Measurements from ENCODE around the gene ETV3L. TPM values are rescaled to one million over a fixed set of nuclear protein-coding genes. Genes with fewer than 3 reads are reported as not detected.

Gene ETV3L
- not detected in 2 replicates for total RNA-seq (2014; rRNA removed; shearing (Covaris generic))
- not detected in 2 replicates for polyA plus RNA-seq (2014; cell fraction: nucleus; rRNA removed)

- no peak for DNase-seq (ENCODE audit: extremely low read depth, low read depth)
Measured at GRCh38 chr1:157099633-157100009, at the start of gene ETV3L. ETV3L (minus strand) TSS chr1:157099808; CDS start chr1:157099523, 285 bp downstream.

DNA sequence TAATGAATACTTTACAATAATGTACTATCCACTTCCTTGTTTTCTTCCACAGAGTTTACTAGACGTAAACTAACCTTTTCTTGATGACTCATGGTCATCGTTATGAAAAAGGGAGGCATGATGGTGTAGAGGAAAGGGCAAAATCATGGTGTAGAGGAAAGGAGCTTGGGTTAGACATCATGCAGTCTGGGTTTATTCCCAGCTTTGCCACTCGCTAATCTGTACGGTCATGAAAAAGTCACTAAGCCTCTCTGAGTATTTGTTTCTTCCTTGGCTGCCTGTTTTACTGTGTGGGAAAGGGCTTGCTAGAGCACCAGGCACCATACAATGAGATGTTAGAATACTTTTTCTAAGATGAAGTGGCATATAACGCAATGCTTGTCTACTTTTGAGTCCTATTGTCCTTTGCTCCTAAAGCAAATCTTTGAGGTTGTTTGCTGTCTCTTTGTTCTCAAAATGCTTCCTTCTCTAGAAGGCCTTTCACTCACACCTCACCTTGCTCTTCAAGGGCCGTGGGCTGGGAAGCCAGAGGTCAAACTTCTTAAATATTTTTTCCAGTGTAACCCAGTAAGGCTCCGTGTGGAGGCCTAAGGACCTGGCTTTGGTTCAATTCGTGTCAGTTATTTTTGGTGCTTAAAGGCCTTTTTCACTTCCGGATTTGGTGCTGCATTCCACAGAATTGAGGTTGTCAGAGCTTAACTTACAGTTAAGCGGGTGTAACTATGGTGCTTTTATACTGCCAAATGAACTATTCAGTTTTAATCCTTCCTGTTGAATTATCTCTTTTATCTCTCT lies 48.5 kb upstream of the ETV3L start:
- no peak for DNase-seq (ENCODE audit: extremely low read depth, low read depth)

- no peak for DNase-seq (ENCODE audit: extremely low read depth, low read depth)
Measured at GRCh38 chr1:157147037-157147436, 47.4 kb upstream of the ETV3L start.

DNA sequence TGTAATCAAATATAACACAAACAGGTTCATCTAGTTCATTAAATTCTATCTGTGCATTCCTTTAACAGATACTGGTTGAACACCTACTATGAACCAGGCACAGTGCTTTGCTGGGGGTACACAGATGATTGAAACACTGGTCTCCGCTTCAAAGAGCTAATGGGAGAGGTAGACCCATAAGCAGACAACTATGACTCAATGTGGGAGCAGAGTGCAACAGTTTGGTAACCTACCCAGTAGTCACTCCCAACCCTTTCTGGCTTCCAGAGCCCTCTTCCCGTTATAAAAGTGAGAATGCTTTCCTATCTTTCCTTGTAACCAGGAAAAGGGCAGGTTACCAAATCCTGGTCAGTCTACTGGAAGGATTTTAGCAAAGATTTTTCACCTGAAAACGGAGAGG lies 46.6 kb upstream of the ETV3L start:
- DNase-seq (ENCODE audit: extremely low read depth, low read depth) = no peak

GRCh38 chr1:157145076-157145475 lies 45.5 kb upstream of the ETV3L start:
- DNase-seq (ENCODE audit: extremely low read depth, low read depth) = no peak

DNA sequence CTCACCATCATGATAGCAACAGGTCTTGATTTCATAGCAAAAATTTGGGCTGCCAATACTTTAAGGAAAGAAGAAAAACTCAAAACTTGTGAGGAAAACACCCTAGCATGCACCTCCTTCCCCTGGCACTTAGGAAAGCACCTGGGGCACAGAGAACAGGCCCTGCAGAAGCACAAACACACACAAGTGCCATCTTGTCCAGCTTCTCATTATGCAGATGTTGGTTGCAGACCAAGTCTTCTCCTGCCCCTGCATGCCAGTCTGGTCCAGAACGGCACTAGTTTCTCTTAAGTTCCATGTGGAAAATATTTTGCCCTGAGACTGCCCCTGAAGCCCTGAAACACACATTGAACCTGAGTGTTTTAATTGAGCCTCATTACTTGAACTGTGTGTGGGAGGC lies 44.9 kb upstream of the ETV3L start:
- no peak for DNase-seq (ENCODE audit: extremely low read depth, low read depth)

GRCh38 chr1:157142765-157143423 lies 43.3 kb upstream of the ETV3L start:
- DNase-seq (ENCODE audit: extremely low read depth, low read depth) = no peak

- DNase-seq (ENCODE audit: extremely low read depth, low read depth) = no peak
Measured at GRCh38 chr1:157142201-157142600, 42.6 kb upstream of the ETV3L start.

DNA sequence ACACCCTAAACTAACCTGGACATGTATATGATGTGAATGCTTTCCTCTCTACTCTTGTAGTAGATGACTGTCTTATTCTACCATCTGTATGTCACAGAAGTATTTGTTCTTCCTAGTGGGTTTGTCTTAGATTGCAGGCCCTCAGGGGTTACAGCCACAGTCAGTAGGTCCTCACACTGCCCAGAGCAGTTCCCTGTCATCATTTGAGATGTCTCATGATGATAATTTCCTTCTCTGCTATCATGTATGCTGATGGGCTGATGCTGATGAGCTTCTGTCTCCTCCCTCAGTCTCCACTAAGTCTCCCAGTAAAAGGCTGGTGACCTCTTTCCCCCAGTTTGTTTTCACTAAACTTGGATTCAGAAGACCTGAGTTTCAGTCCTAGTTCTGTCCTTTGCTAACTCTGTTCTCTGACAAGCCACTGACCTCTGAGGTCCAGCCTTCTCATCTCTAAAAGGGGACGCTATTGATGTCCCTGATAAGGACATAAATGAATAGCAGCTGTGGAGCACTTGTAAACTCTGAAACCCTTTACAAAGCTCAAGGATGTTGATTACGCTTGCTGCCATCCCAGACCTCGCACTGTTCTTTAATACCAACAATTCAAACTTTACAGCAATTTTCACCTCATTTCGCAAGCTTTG lies 41.7 kb upstream of the ETV3L start:
- no peak for DNase-seq (ENCODE audit: extremely low read depth, low read depth)

DNA sequence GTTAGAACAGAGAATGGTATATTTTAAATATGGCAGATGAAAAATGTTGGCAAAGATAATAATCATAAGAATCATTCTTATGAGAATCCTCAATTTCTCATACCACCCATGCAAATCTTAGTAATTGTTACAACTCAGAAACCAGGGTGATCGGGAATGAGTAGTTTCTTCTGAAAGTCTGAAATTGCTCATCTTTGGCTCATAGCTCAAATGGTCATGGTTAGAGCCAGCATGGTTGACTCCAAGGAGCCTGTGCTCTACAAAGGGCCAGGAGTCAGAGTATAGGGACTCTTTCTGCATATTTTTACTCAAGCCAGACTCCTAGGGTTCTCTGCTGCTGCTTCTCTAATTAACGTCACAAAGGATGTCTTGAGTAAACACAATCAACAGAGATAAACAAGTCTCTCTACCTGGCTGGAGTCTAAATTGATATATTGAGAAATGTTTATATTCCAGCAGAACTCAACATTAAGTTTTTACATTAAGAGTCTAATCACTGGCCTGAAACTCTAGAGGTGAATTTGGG lies 40.5 kb upstream of the ETV3L start:
- no peak for DNase-seq (ENCODE audit: extremely low read depth, low read depth)

GRCh38 chr1:157139052-157139715 lies 39.6 kb upstream of the ETV3L start:
- no peak for DNase-seq (ENCODE audit: extremely low read depth, low read depth)

DNA sequence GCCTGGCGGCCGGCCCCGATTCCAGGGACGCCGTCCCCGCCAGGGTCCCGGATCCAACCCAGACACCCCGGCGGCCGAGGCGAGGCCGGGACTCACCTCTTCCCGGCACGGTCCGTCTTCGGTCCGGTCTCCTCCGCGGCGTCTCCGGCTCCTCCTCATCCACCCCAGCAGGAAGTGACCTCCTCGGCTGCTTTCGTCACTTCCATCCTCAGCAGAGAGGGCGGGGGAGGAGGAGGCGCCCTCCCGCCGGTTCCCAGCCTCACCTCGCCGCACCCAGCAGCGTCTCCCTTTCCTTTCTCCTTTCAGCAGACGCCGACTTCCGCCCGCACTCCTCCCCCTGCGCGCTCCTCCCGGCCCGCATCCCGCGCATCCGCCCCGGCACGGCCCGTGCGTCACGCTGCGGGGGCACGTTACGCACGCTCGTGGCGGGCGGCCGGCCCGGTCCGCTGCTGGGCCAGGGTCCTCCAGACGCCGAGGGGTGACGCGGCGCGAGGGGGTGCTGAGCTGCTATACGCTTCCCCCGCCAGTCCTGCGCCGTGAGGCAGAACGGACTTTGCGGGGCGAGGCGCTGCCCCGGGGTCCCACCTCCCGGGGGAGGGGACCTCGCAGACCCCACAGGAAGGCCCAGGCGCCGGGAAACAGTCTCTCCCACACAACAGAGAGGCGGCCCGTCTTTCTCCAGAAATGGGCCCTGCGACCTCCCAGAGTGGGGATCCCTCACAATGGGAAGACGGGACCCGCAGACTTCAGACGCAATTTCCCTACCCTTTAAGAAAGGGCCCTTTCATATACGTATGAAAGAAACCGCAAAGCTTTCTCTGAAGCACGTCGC lies 38.8 kb upstream of the ETV3L start, which contains the start of gene ETV3:
Gene ETV3, minus strand, starts transcription at position 176 of the 832 bp plus-strand sequence. CDS start 2,043 bp downstream, outside the sequence.
- peak; percentile 95 for DNase-seq (ENCODE audit: extremely low read depth, low read depth)

- no peak for DNase-seq (ENCODE audit: extremely low read depth, low read depth)
Measured at GRCh38 chr1:157137408-157138219, 38.0 kb upstream of the ETV3L start.

DNA sequence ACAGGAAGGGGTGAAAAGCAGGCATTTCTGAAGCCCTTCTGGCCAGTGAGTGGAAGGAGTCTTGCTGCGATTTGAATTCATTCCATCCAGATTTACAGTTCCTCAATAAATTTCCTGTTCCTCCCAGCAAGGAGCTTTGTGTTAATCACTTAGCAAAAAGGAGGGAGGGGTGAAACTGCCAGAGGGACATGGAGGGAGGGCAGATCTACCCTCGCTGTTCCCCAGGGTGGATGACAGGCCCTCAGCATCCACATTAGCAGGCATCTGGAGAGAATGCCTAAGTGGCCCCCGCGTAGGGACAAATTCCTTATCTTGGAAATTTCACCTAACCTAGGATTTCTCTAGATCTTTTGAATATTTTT lies 37.4 kb upstream of the ETV3L start:
- DNase-seq (ENCODE audit: extremely low read depth, low read depth) = no peak

DNA sequence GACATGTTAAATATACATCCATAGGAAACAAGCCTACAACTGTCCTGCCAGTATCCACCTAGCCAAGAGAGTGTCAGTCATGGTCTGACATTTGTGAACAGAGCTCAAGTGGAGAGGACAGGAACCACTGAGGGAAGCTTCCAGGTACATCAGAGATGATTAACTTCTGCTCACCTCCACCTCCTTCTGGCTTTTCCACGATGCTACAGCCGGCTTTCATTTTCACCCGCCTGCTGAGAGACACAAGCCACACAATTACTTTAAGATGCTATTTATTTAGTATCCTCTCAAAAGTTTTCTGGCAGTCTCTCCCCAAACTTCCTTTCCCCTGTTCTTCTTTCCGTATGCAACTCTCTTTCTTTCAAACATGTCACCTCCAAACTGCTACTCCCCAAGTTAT lies 36.5 kb upstream of the ETV3L start:
- no peak for DNase-seq (ENCODE audit: extremely low read depth, low read depth)

GRCh38 chr1:157135646-157136045 lies 36.0 kb upstream of the ETV3L start:
- DNase-seq (ENCODE audit: extremely low read depth, low read depth) = no peak

- DNase-seq (ENCODE audit: extremely low read depth, low read depth) = no peak
Measured at GRCh38 chr1:157135070-157135469, 35.5 kb upstream of the ETV3L start.

- DNase-seq (ENCODE audit: extremely low read depth, low read depth) = no peak
Measured at GRCh38 chr1:157134442-157134841, 34.8 kb upstream of the ETV3L start.

DNA sequence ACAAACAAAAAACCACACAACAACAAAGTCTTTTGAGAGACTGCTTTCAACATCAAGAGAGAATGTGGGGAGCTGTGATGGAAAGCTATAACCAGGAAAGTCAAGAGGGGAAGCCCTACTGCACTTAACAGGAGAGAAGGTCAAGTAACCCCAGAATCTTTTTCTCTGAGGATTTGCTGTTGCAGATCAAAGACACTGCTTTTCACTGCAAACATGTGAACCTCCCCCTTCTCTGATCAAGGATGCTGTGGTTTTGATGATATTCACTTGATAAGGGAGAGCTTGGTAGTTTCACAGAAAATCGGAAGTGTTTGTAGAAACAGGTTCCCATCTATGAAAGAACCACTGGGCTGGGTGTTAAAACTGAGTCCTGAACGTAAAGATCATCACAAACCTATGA lies 33.8 kb upstream of the ETV3L start:
- DNase-seq (ENCODE audit: extremely low read depth, low read depth) = no peak

Data from NCI-H460 (cell line).